GM19035 (cell line): ENCODE data around the gene EIF2S2.
"Not testable (repeated sequence)": the region's sequence is repeated elsewhere in the genome, so short reads cannot be mapped to it uniquely, and the experiment has no call there.

Experiments
- ATAC-seq: cut with Tn5 transposase; IDR thresholded peaks from one replicate; pipeline ENCODE4 v1.9.1; 2021; ENCODE audit not compliant: unreplicated experiment

Gene EIF2S2

GRCh38 chr20:34111702-34112599 is at the start of gene EIF2S2:
Gene EIF2S2, minus strand, starts transcription at chr20:34112243. Its CDS starts 133 bp downstream, at chr20:34112110.
- ATAC-seq = peak; percentile 94

GRCh38 chr20:34157697-34158096 is 45.7 kb upstream of the EIF2S2 start:
- ATAC-seq = not testable (repeated sequence)

- no peak for ATAC-seq
Measured at GRCh38 chr20:34155836-34156235, 43.8 kb upstream of the EIF2S2 start.

GRCh38 chr20:34153169-34153568 is 41.1 kb upstream of the EIF2S2 start:
- ATAC-seq = not testable (repeated sequence)

GRCh38 chr20:34152073-34152472 is 40.0 kb upstream of the EIF2S2 start:
- ATAC-seq = not testable (repeated sequence)

GRCh38 chr20:34150306-34151000 is 38.4 kb upstream of the EIF2S2 start:
- ATAC-seq = no peak

- ATAC-seq = no peak
Measured at GRCh38 chr20:34145280-34145819, 33.3 kb upstream of the EIF2S2 start.

- ATAC-seq = no peak
Measured at GRCh38 chr20:34143951-34144350, 31.9 kb upstream of the EIF2S2 start.

GRCh38 chr20:34142121-34142520 is 30.1 kb upstream of the EIF2S2 start:
- ATAC-seq = no peak

GRCh38 chr20:34141293-34141692 is 29.2 kb upstream of the EIF2S2 start:
- no peak for ATAC-seq

- ATAC-seq = not testable (repeated sequence)
Measured at GRCh38 chr20:34135525-34136275, 23.7 kb upstream of the EIF2S2 start.

GRCh38 chr20:34133365-34133860 is 21.4 kb upstream of the EIF2S2 start:
- not testable (repeated sequence) for ATAC-seq

GRCh38 chr20:34132943-34133342 is 20.9 kb upstream of the EIF2S2 start:
- ATAC-seq = not testable (repeated sequence)

GRCh38 chr20:34132491-34132890 is 20.4 kb upstream of the EIF2S2 start:
- ATAC-seq = not testable (repeated sequence)

GRCh38 chr20:34131491-34131890 is 19.4 kb upstream of the EIF2S2 start:
- no peak for ATAC-seq

GRCh38 chr20:34129518-34130162 is 17.6 kb upstream of the EIF2S2 start:
- ATAC-seq = no peak

GRCh38 chr20:34127792-34128191 is 15.7 kb upstream of the EIF2S2 start:
- no peak for ATAC-seq

GRCh38 chr20:34124469-34125249 is 12.6 kb upstream of the EIF2S2 start:
- ATAC-seq = no peak

GRCh38 chr20:34123309-34123708 is 11.3 kb upstream of the EIF2S2 start:
- no peak for ATAC-seq
